ENCODE data around the gene DDX1. TPM values are rescaled to one million over a fixed set of nuclear protein-coding genes. Genes with fewer than 3 reads are reported as not detected.

DDX1 gene
- total and polyA plus RNA-seq, 2 experiments from 2014 or later, result 99.9 to 102 TPM

DNA sequence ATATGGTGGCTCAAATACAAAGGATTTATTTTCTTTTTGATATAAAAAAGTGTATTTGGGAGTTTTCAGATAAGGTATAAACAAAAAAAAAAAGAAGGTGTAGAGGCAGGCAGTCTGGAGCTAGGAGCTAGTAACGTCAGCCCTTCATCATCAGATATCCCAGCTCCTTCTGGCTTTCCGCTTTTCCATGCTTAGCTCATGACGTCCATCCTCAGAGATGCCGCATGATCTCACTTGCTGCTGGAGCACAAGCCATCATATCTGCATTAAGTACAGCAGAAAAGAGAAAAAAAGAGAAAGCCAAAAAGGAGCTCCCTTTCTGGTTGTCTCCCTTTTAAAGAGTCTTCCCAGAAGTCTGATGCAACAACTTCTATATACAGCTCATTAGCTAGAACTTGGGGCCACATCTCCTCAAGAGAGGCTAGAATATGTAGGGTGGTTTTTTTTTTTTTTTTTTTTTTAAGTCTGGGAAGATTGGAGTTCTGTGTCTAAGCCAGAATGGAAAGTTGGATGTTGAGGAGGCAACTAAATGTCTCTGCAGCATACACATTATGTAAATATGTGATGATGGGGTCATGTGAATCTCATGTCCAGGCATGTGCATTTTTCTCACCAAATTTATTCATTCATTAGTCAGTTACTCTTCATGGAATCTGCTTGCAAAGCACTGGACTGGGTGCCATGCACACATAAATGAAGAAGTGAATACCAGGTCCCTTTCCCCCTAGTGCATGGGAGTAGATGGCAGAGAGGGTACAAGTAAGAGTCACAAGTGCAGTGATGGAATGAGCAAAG is 52.3 kb downstream of the DDX1 start:
- Histone ChIP-seq H3K4me2 (no peak overlapping the region), H3K36me3 (ENCODE audit: insufficient read depth) (no peaks in the 10 kb centered on the region), H3K79me2 (replicated peaks; ENCODE audit: insufficient read depth) (no peaks in the 10 kb centered on the region), H3K27ac (ENCODE audit: low read depth) (no peak overlapping the region), H2AFZ (no peak overlapping the region), H3K4me1 (ENCODE audit: insufficient read depth) (no peaks in the 10 kb centered on the region), H3K9me2 (ENCODE audit: insufficient read depth) (no peaks in the 10 kb centered on the region), H4K20me1 (replicated peaks; ENCODE audit: insufficient read depth) (no peaks in the 10 kb centered on the region; the same call in 1 of the 2 replicates), H3K4me3 (no peak overlapping the region), H3K27me3 (ENCODE audit: insufficient read depth) (no peaks in the 10 kb centered on the region), H3F3A (replicated peaks; ENCODE audit: low read depth) (no peaks in the 10 kb centered on the region)
- Mint-ChIP-seq H3K27me3 (ENCODE audit: insufficient read depth, low read depth, poor library complexity) (peaks cover 5% of the 10 kb centered on the region), H3K4me3 (no peak overlapping the region), H3K27ac (no peak overlapping the region), H3K36me3 (ENCODE audit: low read depth) (peaks cover 25% of the 10 kb centered on the region), H3K4me1 (peaks cover 8% of the 10 kb centered on the region), H3K9me3 (peaks cover 5% of the 10 kb centered on the region; the same call in 2 of the 3 replicates)
- no peak for TF ChIP-seq EZH2 (IDR thresholded peaks at IDR 0.05; ENCODE audit: low read depth, unreplicated experiment)
- no peak for TF ChIP-seq JUNB (IDR thresholded peaks at IDR 0.05; ENCODE audit: unreplicated experiment)
- no peak for TF ChIP-seq EZH2phosphoT487 (IDR thresholded peaks at IDR 0.05; ENCODE audit: unreplicated experiment)
- no peak for TF ChIP-seq STAT1 (IDR thresholded peaks at IDR 0.05; ENCODE audit: unreplicated experiment)
- TF ChIP-seq POLR2AphosphoS5 (IDR thresholded peaks at IDR 0.05; ENCODE audit: low read depth), result no peak
- no peak for TF ChIP-seq ZNF114 (CRISPR knock-in tag; IDR thresholded peaks at IDR 0.05)
- TF ChIP-seq ZNF331 (CRISPR knock-in tag; IDR thresholded peaks at IDR 0.05; ENCODE audit: low read depth), result no peak
- TF ChIP-seq, protein P1, sequence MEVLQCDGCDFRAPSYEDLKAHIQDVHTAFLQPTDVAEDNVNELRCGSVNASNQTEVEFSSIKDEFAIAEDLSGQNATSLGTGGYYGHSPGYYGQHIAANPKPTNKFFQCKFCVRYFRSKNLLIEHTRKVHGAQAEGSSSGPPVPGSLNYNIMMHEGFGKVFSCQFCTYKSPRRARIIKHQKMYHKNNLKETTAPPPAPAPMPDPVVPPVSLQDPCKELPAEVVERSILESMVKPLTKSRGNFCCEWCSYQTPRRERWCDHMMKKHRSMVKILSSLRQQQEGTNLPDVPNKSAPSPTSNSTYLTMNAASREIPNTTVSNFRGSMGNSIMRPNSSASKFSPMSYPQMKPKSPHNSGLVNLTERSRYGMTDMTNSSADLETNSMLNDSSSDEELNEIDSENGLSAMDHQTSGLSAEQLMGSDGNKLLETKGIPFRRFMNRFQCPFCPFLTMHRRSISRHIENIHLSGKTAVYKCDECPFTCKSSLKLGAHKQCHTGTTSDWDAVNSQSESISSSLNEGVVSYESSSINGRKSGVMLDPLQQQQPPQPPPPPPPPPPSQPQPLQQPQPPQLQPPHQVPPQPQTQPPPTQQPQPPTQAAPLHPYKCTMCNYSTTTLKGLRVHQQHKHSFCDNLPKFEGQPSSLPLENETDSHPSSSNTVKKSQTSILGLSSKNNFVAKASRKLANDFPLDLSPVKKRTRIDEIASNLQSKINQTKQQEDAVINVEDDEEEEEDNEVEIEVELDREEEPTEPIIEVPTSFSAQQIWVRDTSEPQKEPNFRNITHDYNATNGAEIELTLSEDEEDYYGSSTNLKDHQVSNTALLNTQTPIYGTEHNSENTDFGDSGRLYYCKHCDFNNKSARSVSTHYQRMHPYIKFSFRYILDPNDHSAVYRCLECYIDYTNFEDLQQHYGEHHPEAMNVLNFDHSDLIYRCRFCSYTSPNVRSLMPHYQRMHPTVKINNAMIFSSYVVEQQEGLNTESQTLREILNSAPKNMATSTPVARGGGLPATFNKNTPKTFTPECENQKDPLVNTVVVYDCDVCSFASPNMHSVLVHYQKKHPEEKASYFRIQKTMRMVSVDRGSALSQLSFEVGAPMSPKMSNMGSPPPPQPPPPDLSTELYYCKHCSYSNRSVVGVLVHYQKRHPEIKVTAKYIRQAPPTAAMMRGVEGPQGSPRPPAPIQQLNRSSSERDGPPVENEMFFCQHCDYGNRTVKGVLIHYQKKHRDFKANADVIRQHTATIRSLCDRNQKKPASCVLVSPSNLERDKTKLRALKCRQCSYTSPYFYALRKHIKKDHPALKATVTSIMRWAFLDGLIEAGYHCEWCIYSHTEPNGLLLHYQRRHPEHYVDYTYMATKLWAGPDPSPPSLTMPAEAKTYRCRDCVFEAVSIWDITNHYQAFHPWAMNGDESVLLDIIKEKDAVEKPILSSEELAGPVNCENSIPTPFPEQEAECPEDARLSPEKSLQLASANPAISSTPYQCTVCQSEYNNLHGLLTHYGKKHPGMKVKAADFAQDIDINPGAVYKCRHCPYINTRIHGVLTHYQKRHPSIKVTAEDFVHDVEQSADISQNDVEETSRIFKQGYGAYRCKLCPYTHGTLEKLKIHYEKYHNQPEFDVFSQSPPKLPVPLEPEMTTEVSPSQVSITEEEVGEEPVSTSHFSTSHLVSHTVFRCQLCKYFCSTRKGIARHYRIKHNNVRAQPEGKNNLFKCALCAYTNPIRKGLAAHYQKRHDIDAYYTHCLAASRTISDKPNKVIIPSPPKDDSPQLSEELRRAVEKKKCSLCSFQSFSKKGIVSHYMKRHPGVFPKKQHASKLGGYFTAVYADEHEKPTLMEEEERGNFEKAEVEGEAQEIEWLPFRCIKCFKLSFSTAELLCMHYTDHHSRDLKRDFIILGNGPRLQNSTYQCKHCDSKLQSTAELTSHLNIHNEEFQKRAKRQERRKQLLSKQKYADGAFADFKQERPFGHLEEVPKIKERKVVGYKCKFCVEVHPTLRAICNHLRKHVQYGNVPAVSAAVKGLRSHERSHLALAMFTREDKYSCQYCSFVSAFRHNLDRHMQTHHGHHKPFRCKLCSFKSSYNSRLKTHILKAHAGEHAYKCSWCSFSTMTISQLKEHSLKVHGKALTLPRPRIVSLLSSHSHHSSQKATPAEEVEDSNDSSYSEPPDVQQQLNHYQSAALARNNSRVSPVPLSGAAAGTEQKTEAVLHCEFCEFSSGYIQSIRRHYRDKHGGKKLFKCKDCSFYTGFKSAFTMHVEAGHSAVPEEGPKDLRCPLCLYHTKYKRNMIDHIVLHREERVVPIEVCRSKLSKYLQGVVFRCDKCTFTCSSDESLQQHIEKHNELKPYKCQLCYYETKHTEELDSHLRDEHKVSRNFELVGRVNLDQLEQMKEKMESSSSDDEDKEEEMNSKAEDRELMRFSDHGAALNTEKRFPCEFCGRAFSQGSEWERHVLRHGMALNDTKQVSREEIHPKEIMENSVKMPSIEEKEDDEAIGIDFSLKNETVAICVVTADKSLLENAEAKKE (CRISPR knock-in tag; IDR thresholded peaks at IDR 0.05), result no peak
- no peak for TF ChIP-seq NANOG (IDR thresholded peaks at IDR 0.05; ENCODE audit: borderline replicate concordance)
- TF ChIP-seq, protein P2, sequence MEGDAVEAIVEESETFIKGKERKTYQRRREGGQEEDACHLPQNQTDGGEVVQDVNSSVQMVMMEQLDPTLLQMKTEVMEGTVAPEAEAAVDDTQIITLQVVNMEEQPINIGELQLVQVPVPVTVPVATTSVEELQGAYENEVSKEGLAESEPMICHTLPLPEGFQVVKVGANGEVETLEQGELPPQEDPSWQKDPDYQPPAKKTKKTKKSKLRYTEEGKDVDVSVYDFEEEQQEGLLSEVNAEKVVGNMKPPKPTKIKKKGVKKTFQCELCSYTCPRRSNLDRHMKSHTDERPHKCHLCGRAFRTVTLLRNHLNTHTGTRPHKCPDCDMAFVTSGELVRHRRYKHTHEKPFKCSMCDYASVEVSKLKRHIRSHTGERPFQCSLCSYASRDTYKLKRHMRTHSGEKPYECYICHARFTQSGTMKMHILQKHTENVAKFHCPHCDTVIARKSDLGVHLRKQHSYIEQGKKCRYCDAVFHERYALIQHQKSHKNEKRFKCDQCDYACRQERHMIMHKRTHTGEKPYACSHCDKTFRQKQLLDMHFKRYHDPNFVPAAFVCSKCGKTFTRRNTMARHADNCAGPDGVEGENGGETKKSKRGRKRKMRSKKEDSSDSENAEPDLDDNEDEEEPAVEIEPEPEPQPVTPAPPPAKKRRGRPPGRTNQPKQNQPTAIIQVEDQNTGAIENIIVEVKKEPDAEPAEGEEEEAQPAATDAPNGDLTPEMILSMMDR (conservative IDR thresholded peaks at IDR 0.05; ENCODE audit: low read depth in 2 of 2), result no peak
- no peak for TF ChIP-seq CREB1 (CRISPR knock-in tag; IDR thresholded peaks at IDR 0.05; ENCODE audit: low read depth)
- TF ChIP-seq, protein P3, sequence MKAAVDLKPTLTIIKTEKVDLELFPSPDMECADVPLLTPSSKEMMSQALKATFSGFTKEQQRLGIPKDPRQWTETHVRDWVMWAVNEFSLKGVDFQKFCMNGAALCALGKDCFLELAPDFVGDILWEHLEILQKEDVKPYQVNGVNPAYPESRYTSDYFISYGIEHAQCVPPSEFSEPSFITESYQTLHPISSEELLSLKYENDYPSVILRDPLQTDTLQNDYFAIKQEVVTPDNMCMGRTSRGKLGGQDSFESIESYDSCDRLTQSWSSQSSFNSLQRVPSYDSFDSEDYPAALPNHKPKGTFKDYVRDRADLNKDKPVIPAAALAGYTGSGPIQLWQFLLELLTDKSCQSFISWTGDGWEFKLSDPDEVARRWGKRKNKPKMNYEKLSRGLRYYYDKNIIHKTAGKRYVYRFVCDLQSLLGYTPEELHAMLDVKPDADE (IDR thresholded peaks at IDR 0.05), result no peak
- TF ChIP-seq, protein P4, sequence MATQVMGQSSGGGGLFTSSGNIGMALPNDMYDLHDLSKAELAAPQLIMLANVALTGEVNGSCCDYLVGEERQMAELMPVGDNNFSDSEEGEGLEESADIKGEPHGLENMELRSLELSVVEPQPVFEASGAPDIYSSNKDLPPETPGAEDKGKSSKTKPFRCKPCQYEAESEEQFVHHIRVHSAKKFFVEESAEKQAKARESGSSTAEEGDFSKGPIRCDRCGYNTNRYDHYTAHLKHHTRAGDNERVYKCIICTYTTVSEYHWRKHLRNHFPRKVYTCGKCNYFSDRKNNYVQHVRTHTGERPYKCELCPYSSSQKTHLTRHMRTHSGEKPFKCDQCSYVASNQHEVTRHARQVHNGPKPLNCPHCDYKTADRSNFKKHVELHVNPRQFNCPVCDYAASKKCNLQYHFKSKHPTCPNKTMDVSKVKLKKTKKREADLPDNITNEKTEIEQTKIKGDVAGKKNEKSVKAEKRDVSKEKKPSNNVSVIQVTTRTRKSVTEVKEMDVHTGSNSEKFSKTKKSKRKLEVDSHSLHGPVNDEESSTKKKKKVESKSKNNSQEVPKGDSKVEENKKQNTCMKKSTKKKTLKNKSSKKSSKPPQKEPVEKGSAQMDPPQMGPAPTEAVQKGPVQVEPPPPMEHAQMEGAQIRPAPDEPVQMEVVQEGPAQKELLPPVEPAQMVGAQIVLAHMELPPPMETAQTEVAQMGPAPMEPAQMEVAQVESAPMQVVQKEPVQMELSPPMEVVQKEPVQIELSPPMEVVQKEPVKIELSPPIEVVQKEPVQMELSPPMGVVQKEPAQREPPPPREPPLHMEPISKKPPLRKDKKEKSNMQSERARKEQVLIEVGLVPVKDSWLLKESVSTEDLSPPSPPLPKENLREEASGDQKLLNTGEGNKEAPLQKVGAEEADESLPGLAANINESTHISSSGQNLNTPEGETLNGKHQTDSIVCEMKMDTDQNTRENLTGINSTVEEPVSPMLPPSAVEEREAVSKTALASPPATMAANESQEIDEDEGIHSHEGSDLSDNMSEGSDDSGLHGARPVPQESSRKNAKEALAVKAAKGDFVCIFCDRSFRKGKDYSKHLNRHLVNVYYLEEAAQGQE (IDR thresholded peaks at IDR 0.05; ENCODE audit: unreplicated experiment), result no peak
- DNase-seq (ENCODE audit: low spot score), result no peak
- no peak for ATAC-seq

Measured in GM23338 (cell line).